Mesendoderm (in vitro differentiated cells): Measurements from ENCODE around the gene ZBTB22.
A peak's percentile ranks its signal among the peaks of the same experiment; 100 is the strongest.

Source experiments
- DNase-seq: peaks from one replicate; pipeline ENCODE4 v3.0.0; 2013
- H2AK5ac ChIP-seq: 2 replicates; pipeline ENCODE4 v1.6.1; 2013; ENCODE audit warnings: low read length, inconsistent platforms
- H2BK120ac ChIP-seq: 2 replicates; pipeline ENCODE4 v1.6.1; 2013; ENCODE audit warnings: low read depth, mild to moderate bottlenecking, low read length, moderate library complexity, mixed read lengths
- H2BK15ac ChIP-seq: replicated peaks from 2 replicates; pipeline ENCODE4 v1.6.1; 2013; ENCODE audit warnings: low read depth, mild to moderate bottlenecking, moderate library complexity
- H2BK5ac ChIP-seq: 2 replicates; pipeline ENCODE4 v1.6.1; 2013; ENCODE audit warnings: low read length, inconsistent platforms
- H3K18ac ChIP-seq: 2 replicates; pipeline ENCODE4 v1.6.1; 2013; ENCODE audit warnings: mild to moderate bottlenecking, low read length, mixed read lengths
- H3K23ac ChIP-seq: one replicate; pipeline ENCODE4 v1.6.1; 2013; ENCODE audit warnings: low read length
- H3K27ac ChIP-seq: 2 replicates; pipeline ENCODE4 v1.5.1; 2013; ENCODE audit warnings: low read depth, mild to moderate bottlenecking, inconsistent platforms, low read length, moderate library complexity
- H3K27me3 ChIP-seq: 2 replicates; pipeline ENCODE4 v1.6.1; 2013; ENCODE audit warnings: low read length, control low read depth, mild to moderate bottlenecking, inconsistent platforms; ENCODE audit not compliant: insufficient read depth, poor library complexity
- H3K36me3 ChIP-seq: 2 replicates; pipeline ENCODE4 v1.6.1; 2013; ENCODE audit warnings: low read length, inconsistent platforms; ENCODE audit not compliant: control insufficient read depth, insufficient read depth
- H3K4ac ChIP-seq: one replicate; pipeline ENCODE4 v1.6.1; 2013; ENCODE audit warnings: low read depth, mild to moderate bottlenecking, low read length, moderate library complexity
- H3K4me1 ChIP-seq: 2 replicates; pipeline ENCODE4 v1.6.1; 2013; ENCODE audit warnings: low read depth, low read length, inconsistent platforms; ENCODE audit not compliant: control insufficient read depth
- H3K4me2 ChIP-seq: 2 replicates; pipeline ENCODE4 v1.6.1; 2013; ENCODE audit warnings: low read length
- H3K4me3 ChIP-seq: 2 replicates; pipeline ENCODE4 v1.5.1; 2013; ENCODE audit warnings: mild to moderate bottlenecking, low read length
- H3K56ac ChIP-seq: one replicate; pipeline ENCODE4 v1.6.1; 2013; ENCODE audit warnings: low read length
- H3K79me1 ChIP-seq: 2 replicates; pipeline ENCODE4 v1.6.1; 2013; ENCODE audit warnings: low read length, inconsistent platforms
- H3K79me2 ChIP-seq: 2 replicates; pipeline ENCODE4 v1.6.1; 2013; ENCODE audit warnings: mild to moderate bottlenecking, low read length; ENCODE audit not compliant: control insufficient read depth, insufficient read depth
- H3K9ac ChIP-seq: 2 replicates; pipeline ENCODE4 v1.6.1; 2013; ENCODE audit warnings: low read length, inconsistent platforms
- H4K5ac ChIP-seq: one replicate; pipeline ENCODE4 v1.6.1; 2013; ENCODE audit warnings: low read length
- H4K8ac ChIP-seq: one replicate; pipeline ENCODE4 v1.6.1; 2013; ENCODE audit warnings: low read depth, mild to moderate bottlenecking, control low read depth, low read length, moderate library complexity
- WGBS: extraction: QIAGEN DNeasy Blood & Tissue Kit; methylation state at CpG from one replicate; pipeline ENCODE4 v1.1.7; 2013; ENCODE audit warnings: low lambda C conversion rate, missing lambda C conversion rate; ENCODE audit not compliant: insufficient coverage; ENCODE audit errors: extremely low coverage; 5-methylcytosine and 5-hydroxymethylcytosine counted together

Gene ZBTB22

GRCh38 chr6:33336495-33336894 is 19.0 kb upstream of the ZBTB22 start:
- H3K36me3 ChIP-seq = no peaks in the 10 kb centered on the region
- no peak for DNase-seq
- H3K4me1 ChIP-seq = no peaks in the 10 kb centered on the region
- no peak overlapping the region for H3K4me3 ChIP-seq
- H4K8ac ChIP-seq = no peak overlapping the region
- no peak overlapping the region for H2AK5ac ChIP-seq
- H3K18ac ChIP-seq = no peak overlapping the region
- H4K5ac ChIP-seq = no peak overlapping the region
- H3K56ac ChIP-seq = no peak overlapping the region
- no peaks in the 10 kb centered on the region for H3K27me3 ChIP-seq
- H3K4ac ChIP-seq = no peak overlapping the region
- no peak overlapping the region for H2BK120ac ChIP-seq
- H2BK15ac ChIP-seq = no peak overlapping the region
- no peak overlapping the region for H3K23ac ChIP-seq
- no peak overlapping the region for H3K27ac ChIP-seq
- H3K9ac ChIP-seq = no peak overlapping the region
- H3K79me2 ChIP-seq = no peaks in the 10 kb centered on the region
- WGBS = no CpG with 5 or more reads among the region's 3 CpGs
- no peaks in the 10 kb centered on the region for H3K79me1 ChIP-seq
- no peak overlapping the region for H3K4me2 ChIP-seq
- H2BK5ac ChIP-seq = no peak overlapping the region

- Histone ChIP-seq H2BK5ac (no peak overlapping the region), H3K4me2 (no peak overlapping the region), H3K79me1 (no peaks in the 10 kb centered on the region), H3K4ac (no peak overlapping the region), H3K36me3 (no peaks in the 10 kb centered on the region), H3K23ac (no peak overlapping the region), H4K5ac (no peak overlapping the region), H3K9ac (no peak overlapping the region), H3K4me3 (no peak overlapping the region), H3K18ac (no peak overlapping the region), H3K56ac (no peak overlapping the region), H2AK5ac (no peak overlapping the region), H3K4me1 (no peaks in the 10 kb centered on the region), H2BK120ac (no peak overlapping the region), H3K27ac (no peak overlapping the region), H4K8ac (no peak overlapping the region), H3K27me3 (no peaks in the 10 kb centered on the region), H3K79me2 (no peaks in the 10 kb centered on the region), H2BK15ac (no peak overlapping the region)
- no CpG with 5 or more reads among the region's 4 CpGs for WGBS
- no peak for DNase-seq
Observed at GRCh38 chr6:33335916-33336315, 18.4 kb upstream of the ZBTB22 start.

- no peak overlapping the region for H3K9ac ChIP-seq
- H3K79me1 ChIP-seq = no peaks in the 10 kb centered on the region
- no peak overlapping the region for H3K4me3 ChIP-seq
- no peak overlapping the region for H3K27ac ChIP-seq
- H3K79me2 ChIP-seq = no peaks in the 10 kb centered on the region
- no peak overlapping the region for H3K56ac ChIP-seq
- no peak overlapping the region for H2BK15ac ChIP-seq
- H3K4ac ChIP-seq = no peak overlapping the region
- no peak overlapping the region for H4K5ac ChIP-seq
- no peaks in the 10 kb centered on the region for H3K36me3 ChIP-seq
- no peak overlapping the region for H2BK120ac ChIP-seq
- H3K18ac ChIP-seq = no peak overlapping the region
- H2BK5ac ChIP-seq = no peak overlapping the region
- no peaks in the 10 kb centered on the region for H3K27me3 ChIP-seq
- no peaks in the 10 kb centered on the region for H3K4me1 ChIP-seq
- no peak overlapping the region for H3K4me2 ChIP-seq
- no peak overlapping the region for H4K8ac ChIP-seq
- WGBS = no CpG with 5 or more reads among the region's 4 CpGs
- no peak overlapping the region for H3K23ac ChIP-seq
- H2AK5ac ChIP-seq = no peak overlapping the region
- DNase-seq = no peak
Observed at GRCh38 chr6:33333666-33334065, 16.1 kb upstream of the ZBTB22 start.

GRCh38 chr6:33330736-33331135 is 13.2 kb upstream of the ZBTB22 start:
- Histone ChIP-seq H3K4me3 (no peak overlapping the region), H3K18ac (no peak overlapping the region), H2BK5ac (no peak overlapping the region), H3K27me3 (no peaks in the 10 kb centered on the region), H3K23ac (no peak overlapping the region), H3K79me1 (no peaks in the 10 kb centered on the region), H3K4ac (no peak overlapping the region), H2BK15ac (no peak overlapping the region), H4K5ac (no peak overlapping the region), H3K79me2 (no peaks in the 10 kb centered on the region), H3K4me1 (no peaks in the 10 kb centered on the region), H2AK5ac (no peak overlapping the region), H4K8ac (no peak overlapping the region), H3K9ac (no peak overlapping the region), H2BK120ac (no peak overlapping the region), H3K56ac (no peak overlapping the region), H3K27ac (no peak overlapping the region), H3K36me3 (no peaks in the 10 kb centered on the region), H3K4me2 (no peak overlapping the region)
- WGBS = no CpG with 5 or more reads among the region's 10 CpGs
- no peak for DNase-seq

- Histone ChIP-seq H3K18ac (no peak overlapping the region), H3K9ac (no peak overlapping the region), H3K79me1 (no peaks in the 10 kb centered on the region), H3K36me3 (no peaks in the 10 kb centered on the region), H3K4me3 (no peak overlapping the region), H3K56ac (no peak overlapping the region), H4K5ac (no peak overlapping the region), H4K8ac (no peak overlapping the region), H3K79me2 (no peaks in the 10 kb centered on the region), H3K4me2 (no peak overlapping the region), H2AK5ac (no peak overlapping the region), H3K27ac (no peak overlapping the region), H2BK5ac (no peak overlapping the region), H2BK15ac (no peak overlapping the region), H3K27me3 (no peaks in the 10 kb centered on the region), H3K4me1 (peaks cover under 1% of the 10 kb centered on the region), H2BK120ac (no peak overlapping the region), H3K23ac (no peak overlapping the region), H3K4ac (no peak overlapping the region)
- WGBS = no CpG with 5 or more reads among the region's 5 CpGs
- no peak for DNase-seq
Observed at GRCh38 chr6:33329058-33329457, 11.5 kb upstream of the ZBTB22 start.

GRCh38 chr6:33324125-33324524 is 6.6 kb upstream of the ZBTB22 start:
- Histone ChIP-seq H2BK120ac (no peak overlapping the region), H2BK15ac (no peak overlapping the region), H3K4ac (no peak overlapping the region), H4K5ac (no peak overlapping the region), H3K4me2 (peak overlapping the region; percentile 44), H3K27me3 (no peaks in the 10 kb centered on the region), H3K9ac (peak overlapping the region; percentile 64), H3K18ac (no peak overlapping the region), H2BK5ac (no peak overlapping the region), H3K4me3 (no peak overlapping the region), H3K79me2 (peaks cover 26% of the 10 kb centered on the region), H3K27ac (no peak overlapping the region), H3K36me3 (peaks cover 5% of the 10 kb centered on the region), H3K23ac (no peak overlapping the region), H2AK5ac (no peak overlapping the region), H4K8ac (no peak overlapping the region), H3K56ac (peak overlapping the region; percentile 75), H3K79me1 (peaks cover 7% of the 10 kb centered on the region), H3K4me1 (peaks cover 9% of the 10 kb centered on the region)
- WGBS = no CpG with 5 or more reads among the region's 7 CpGs
- no peak for DNase-seq
